GM06990 (cell line): ENCODE measurements around the gene GHR.

ENCODE experiments used
- DNase-seq: peaks from one replicate; pipeline ENCODE4 v3.0.0-alpha.2; 2011; ENCODE audit not compliant: insufficient read length; ENCODE audit errors: extremely low read depth
- H3K27me3 ChIP-seq: replicated peaks from 2 replicates; pipeline ENCODE4 v1.6.0; 2011; ENCODE audit warnings: low read length; ENCODE audit not compliant: control insufficient read depth, insufficient read depth
- H3K36me3 ChIP-seq: 2 replicates; pipeline ENCODE4 v1.5.1; 2011; ENCODE audit warnings: low read length; ENCODE audit not compliant: control insufficient read depth, insufficient read depth
- H3K4me3 ChIP-seq: replicated peaks from 2 replicates; pipeline ENCODE4 v1.5.1; 2011; ENCODE audit warnings: low read depth, mild to moderate bottlenecking, control low read depth, low read length
- TF ChIP-seq, protein P1 (sequence below): IDR thresholded peaks from 2 replicates; pipeline ENCODE4 v1.5.1; 2011; ENCODE audit warnings: low read length, control low read depth, mild to moderate bottlenecking, inconsistent platforms; ENCODE audit not compliant: insufficient read depth, poor library complexity, severe bottlenecking

Gene GHR

DNA sequence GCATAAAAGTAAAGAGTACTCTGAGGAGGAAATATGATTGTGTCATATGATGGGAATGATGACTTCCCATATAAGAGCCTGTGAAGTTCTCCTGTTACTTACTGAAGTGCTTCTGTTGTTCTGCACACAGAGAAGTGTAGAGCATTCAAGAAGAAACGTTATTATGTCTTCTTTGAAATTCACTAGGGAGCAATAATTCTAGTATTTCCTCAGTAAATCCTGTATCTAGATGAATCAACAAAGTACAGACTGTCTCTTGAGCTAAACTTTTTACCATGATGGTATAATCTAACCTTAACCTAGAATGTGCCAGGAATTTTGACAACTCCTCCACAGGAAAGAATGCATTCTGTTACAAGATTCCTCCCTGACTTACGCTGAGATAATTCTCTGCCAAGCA, 18.9 kb upstream of the GHR start:
- Histone ChIP-seq H3K36me3 (no peaks in the 10 kb centered on the region), H3K27me3 (no peaks in the 10 kb centered on the region), H3K4me3 (no peak overlapping the region)
- DNase-seq, result no peak
- TF ChIP-seq, protein P1, sequence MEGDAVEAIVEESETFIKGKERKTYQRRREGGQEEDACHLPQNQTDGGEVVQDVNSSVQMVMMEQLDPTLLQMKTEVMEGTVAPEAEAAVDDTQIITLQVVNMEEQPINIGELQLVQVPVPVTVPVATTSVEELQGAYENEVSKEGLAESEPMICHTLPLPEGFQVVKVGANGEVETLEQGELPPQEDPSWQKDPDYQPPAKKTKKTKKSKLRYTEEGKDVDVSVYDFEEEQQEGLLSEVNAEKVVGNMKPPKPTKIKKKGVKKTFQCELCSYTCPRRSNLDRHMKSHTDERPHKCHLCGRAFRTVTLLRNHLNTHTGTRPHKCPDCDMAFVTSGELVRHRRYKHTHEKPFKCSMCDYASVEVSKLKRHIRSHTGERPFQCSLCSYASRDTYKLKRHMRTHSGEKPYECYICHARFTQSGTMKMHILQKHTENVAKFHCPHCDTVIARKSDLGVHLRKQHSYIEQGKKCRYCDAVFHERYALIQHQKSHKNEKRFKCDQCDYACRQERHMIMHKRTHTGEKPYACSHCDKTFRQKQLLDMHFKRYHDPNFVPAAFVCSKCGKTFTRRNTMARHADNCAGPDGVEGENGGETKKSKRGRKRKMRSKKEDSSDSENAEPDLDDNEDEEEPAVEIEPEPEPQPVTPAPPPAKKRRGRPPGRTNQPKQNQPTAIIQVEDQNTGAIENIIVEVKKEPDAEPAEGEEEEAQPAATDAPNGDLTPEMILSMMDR, result no peak

DNA sequence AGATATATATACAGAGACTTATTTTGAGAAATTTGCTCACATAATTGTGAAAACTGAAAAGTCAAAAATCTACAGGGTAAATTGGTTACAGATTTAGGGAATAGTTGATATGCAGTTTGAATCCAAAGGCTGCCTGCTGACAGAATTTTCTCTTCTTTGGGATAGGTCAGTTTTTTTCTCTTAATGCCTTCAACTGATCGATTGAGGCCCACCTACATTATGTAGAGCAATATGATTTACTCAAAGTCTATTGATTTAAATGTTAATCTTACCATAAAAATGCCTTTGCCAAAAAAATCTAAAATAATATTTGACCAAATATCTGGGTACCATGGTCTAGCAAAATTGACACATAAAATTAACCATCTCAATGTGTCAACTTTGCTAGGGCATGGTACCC, 3.9 kb upstream of the GHR start:
- TF ChIP-seq, protein P1, result no peak
- H3K27me3 ChIP-seq, result peaks cover 1% of the 10 kb centered on the region; the same call in 1 of the 2 replicates
- H3K4me3 ChIP-seq, result no peak overlapping the region
- DNase-seq, result no peak
- H3K36me3 ChIP-seq, result no peaks in the 10 kb centered on the region

DNA sequence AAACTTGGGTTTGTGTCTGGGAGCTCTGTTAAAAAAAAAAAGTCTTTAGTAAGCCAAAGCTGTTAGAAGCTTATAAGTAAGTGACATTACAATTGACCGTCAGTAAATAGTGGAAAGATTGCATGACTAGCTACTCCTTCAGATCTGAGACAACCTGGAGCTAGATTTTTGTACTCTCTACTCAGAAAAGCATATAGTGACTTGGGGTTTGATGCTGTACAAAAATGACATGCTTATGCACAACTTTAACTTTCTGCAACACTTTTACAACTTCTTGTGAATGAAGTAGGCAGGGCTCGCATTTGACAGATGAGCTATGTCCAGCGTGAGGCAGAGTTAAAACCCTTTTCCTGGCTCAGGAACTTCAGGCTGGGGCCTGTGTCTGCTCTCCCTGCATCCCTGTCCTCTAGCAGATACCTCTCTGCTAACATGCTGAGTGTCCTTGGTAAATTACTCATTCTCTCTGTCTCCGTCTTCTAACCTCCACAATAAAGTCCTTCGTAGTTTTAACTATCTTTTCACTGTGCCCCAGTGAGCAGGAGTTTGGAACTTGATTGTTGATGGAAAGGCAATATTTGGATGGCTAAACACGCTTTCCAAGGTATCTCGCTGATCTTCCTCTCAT, 471 bp upstream of the GHR start:
- DNase-seq, result no peak
- H3K4me3 ChIP-seq, result no peak overlapping the region
- peaks cover 1% of the 10 kb centered on the region; the same call in 1 of the 2 replicates for H3K27me3 ChIP-seq
- H3K36me3 ChIP-seq, result no peaks in the 10 kb centered on the region
- TF ChIP-seq, protein P1, result no peak

DNA sequence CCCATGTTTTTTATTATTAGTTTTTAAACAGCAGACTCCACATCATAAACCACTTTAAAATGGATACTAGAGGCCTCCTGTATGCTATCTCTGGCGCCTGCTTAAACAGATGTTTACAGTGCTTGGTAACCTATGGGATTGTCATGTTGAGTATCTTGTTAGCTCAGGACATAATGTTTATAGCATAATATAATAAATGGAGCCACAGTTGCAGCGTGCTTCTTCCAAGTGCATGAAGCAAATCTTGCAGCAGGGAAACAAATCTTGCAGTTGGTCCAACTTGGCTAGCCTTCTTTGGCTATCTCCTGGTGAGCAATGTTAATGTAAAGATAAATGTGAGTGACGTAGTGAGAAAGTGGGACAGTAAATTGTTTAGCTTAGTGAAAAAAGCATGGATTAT, 2.8 kb downstream of the GHR start:
- no peaks in the 10 kb centered on the region for H3K36me3 ChIP-seq
- H3K27me3 ChIP-seq, result peaks cover 1% of the 10 kb centered on the region; the same call in 1 of the 2 replicates
- no peak overlapping the region for H3K4me3 ChIP-seq
- TF ChIP-seq, protein P1, result no peak
- DNase-seq, result no peak

DNA sequence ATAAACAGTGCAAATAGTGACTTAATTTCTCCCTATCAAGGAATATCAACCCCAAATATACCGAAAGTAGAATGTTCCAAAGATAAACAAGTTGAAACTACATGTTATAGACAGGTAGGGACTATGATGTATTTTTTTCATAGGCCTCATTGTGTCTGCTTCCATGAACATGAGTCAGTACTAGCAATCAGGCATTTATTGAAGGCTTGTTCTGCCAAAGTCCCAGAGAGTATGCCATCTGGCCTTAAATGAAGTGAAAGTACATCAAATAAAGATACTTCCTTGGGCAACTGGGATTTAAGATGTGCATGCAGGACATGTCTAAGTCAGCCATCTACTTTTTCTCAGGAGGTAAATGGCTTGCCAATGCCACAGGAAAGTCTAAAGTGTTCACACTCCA, 6.5 kb downstream of the GHR start:
- H3K27me3 ChIP-seq, result no peaks in the 10 kb centered on the region

More for the DNA sequence above, 6.5 kb downstream of the GHR start:
- no peak overlapping the region for H3K4me3 ChIP-seq
- TF ChIP-seq, protein P1, result no peak
- no peak for DNase-seq
- H3K36me3 ChIP-seq, result no peaks in the 10 kb centered on the region
